ENCODE results near the gene HMG20B.
"Not testable (repeated sequence)": the region's sequence is repeated elsewhere in the genome, so short reads cannot be mapped to it uniquely, and the experiment has no call there.

The HMG20B gene

GRCh38 chr19:3572855-3573161 is at the start of gene HMG20B:
Gene HMG20B, plus strand, starts transcription at chr19:3572944. Its CDS starts 366 bp downstream, at chr19:3573310.
- no peak for DNase-seq

GRCh38 chr19:3523361-3524077 is 49.2 kb upstream of the HMG20B start:
- no peak for DNase-seq

- no peak for DNase-seq
These were observed 48.5 kb upstream of the HMG20B start for GRCh38 chr19:3524078-3524842.

GRCh38 chr19:3524904-3525451 is 47.8 kb upstream of the HMG20B start:
- no peak for DNase-seq

- no peak for DNase-seq
These were observed 46.1 kb upstream of the HMG20B start for GRCh38 chr19:3526507-3527237.

- DNase-seq: no peak
These were observed 45.4 kb upstream of the HMG20B start for GRCh38 chr19:3527238-3527910.

- DNase-seq: no peak
These were observed 44.7 kb upstream of the HMG20B start for GRCh38 chr19:3528080-3528479.

GRCh38 chr19:3528539-3529211 is 44.1 kb upstream of the HMG20B start:
- no peak for DNase-seq

- DNase-seq: not testable (repeated sequence)
These were observed 43.4 kb upstream of the HMG20B start for GRCh38 chr19:3529299-3529698.

GRCh38 chr19:3530389-3530788 is 42.4 kb upstream of the HMG20B start:
- no peak for DNase-seq

- DNase-seq: no peak
These were observed 41.0 kb upstream of the HMG20B start for GRCh38 chr19:3531716-3532115.

GRCh38 chr19:3532154-3532786 is 40.5 kb upstream of the HMG20B start:
- no peak for DNase-seq

GRCh38 chr19:3533033-3533432 is 39.7 kb upstream of the HMG20B start:
- no peak for DNase-seq

- no peak for DNase-seq
These were observed 39.1 kb upstream of the HMG20B start for GRCh38 chr19:3533563-3534216.

GRCh38 chr19:3534375-3535234 is 38.1 kb upstream of the HMG20B start:
- DNase-seq: no peak

GRCh38 chr19:3535235-3535535 is 37.6 kb upstream of the HMG20B start:
- no peak for DNase-seq

- no peak for DNase-seq
These were observed 37.2 kb upstream of the HMG20B start for GRCh38 chr19:3535563-3535965.

- DNase-seq: no peak
These were observed 36.8 kb upstream of the HMG20B start for GRCh38 chr19:3535981-3536380.

GRCh38 chr19:3536429-3537100 is 36.2 kb upstream of the HMG20B start:
- no peak for DNase-seq

GRCh38 chr19:3537101-3537437 is 35.7 kb upstream of the HMG20B start:
- no peak for DNase-seq
